Measurements from ENCODE around the gene OR51D1.

GRCh38 chr11:4684631-4685285, 47.5 kb downstream of the OR51D1 start:
- no peak for TF ChIP-seq POLR2A (IDR thresholded peaks at IDR 0.05)
- TF ChIP-seq CTCF (IDR thresholded peaks at IDR 0.05): no peak

Data from suprapubic skin (tissue), 3 donors.